Measurements from ENCODE around the gene EID3. TPM values are rescaled to one million over a fixed set of nuclear protein-coding genes. Genes with fewer than 3 reads are reported as not detected.
A peak's percentile ranks its signal among the peaks of the same experiment; 100 is the strongest.
"Not testable (repeated sequence)": the region's sequence is repeated elsewhere in the genome, so short reads cannot be mapped to it uniquely, and the experiment has no call there.

The EID3 gene
- 1 to 10 TPM; 3.9 to 4.6 TPM for total RNA-seq

DNA sequence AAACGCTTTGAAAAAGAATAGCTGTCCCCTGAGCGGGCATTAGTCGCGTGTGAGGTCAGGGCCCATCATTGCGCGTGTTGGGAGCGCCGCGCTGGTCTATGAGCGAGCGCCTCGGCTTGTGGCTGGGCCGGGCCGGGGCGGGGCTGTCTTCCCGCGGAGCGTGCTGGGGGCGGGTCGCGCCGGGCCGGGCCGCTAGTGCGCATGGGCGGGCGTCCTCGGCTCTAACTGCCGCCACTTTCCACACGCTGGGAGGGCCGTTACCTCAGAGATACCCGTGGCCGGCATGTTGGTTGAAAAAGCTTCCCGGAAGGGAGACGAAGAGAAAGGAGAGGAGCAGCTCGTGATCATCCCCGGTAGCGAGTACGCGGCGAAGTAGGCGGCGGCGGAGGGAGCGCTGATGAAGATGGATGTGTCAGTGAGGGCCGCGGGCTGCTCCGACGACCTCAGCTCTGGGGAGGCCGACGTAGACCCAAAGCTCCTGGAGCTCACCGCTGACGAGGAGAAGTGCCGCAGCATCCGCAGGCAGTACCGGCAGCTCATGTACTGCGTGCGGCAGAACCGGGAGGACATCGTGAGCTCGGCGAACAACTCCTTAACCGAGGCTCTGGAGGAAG, at the start of gene EID3:
EID3 (plus strand) TSS at position 202 of the 614 bp plus-strand sequence; CDS start at position 398, 196 bp downstream.
- DNase-seq (peak; percentile 95), ATAC-seq (peak; percentile 97)
- Mint-ChIP-seq H3K27me3 (no peaks in the 10 kb centered on the region), H3K9me3 (ENCODE audit: low read depth) (no peaks in the 10 kb centered on the region), H3K4me1 (peaks cover 57% of the 10 kb centered on the region), H3K36me3 (ENCODE audit: low read depth) (peaks cover 49% of the 10 kb centered on the region), H3K27ac (peak within 1 kb of the TSS; percentile 96), H3K4me3 (peak within 1 kb of the TSS; percentile 81)
- intact Hi-C loops (cut with DNase I, micrococcal nuclease) = loop anchor here (1.0 to 5.0 kb wide), 9 partner anchors 15 to 463 kb away; partner anchors contain the start of genes NFYB (in 2 of the 2), TXNRD1 (in 2 of the 2), HCFC2 (in 1 of the 2) and NT5DC3 (in 1 of the 2)
- ChIA-PET CTCF (interaction anchor here (0.6 to 3.9 kb wide), 8 partner anchors 8 to 686 kb away, joined by 3 to 30 read pairs (median 3); no protein-coding TSS in a partner anchor), POLR2A (interaction anchor here (0.6 to 2.2 kb wide), 4 partner anchors 14 to 24 kb away, joined by 4 to 14 read pairs (median 10); no protein-coding TSS in a partner anchor)

DNA sequence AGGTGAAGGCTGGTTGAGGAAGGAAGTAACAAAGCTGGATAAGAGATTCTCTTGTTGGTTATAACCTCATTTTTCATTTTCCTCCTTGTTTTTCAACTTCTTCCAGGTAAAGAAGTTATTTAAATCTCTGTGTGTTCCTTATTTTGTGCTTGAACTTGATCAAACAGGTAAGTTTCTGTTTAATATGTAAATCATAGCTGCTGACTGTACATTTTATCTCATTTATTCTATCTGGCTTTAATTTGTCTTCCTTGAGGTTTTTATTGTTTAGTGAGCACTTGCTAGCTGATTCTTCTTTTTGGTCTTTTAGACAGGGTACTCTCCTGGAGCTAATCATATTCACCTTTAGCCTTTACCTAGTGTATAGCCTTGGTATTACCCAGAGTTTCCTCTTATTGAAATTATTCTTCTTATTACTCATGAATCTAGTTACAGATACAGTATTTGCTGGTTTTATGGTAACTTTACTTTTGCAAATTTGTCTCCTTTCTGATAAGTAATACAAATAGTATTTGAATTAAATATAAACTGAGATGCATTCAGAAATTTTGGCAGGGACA, 45.5 kb upstream of the EID3 start:
- DNase-seq = no peak
- POLR2A ChIA-PET = no interaction called here
- no peak overlapping the region for H3K27ac Mint-ChIP-seq

GRCh38 chr12:104258476-104259067, 45.0 kb upstream of the EID3 start:
- Mint-ChIP-seq H3K9me3 (ENCODE audit: low read depth) (no peaks in the 10 kb centered on the region), H3K4me3 (no peak overlapping the region), H3K27ac (no peak overlapping the region), H3K27me3 (no peaks in the 10 kb centered on the region), H3K36me3 (ENCODE audit: low read depth) (no peaks in the 10 kb centered on the region), H3K4me1 (no peaks in the 10 kb centered on the region)
- CTCF ChIA-PET = interaction anchor here (1.2 kb wide), 1 partner anchor 18 kb away, joined by 3 read pairs; no protein-coding TSS in a partner anchor
- ATAC-seq = no peak
- POLR2A ChIA-PET = no interaction called here
- intact Hi-C loops (cut with DNase I, micrococcal nuclease) = no loop called here
- no peak for DNase-seq

More for the DNA sequence above, 45.5 kb upstream of the EID3 start:
- no peaks in the 10 kb centered on the region for H3K9me3 Mint-ChIP-seq (ENCODE audit: low read depth)
- no peaks in the 10 kb centered on the region for H3K4me1 Mint-ChIP-seq
- CTCF ChIA-PET = interaction anchor here (0.5 kb wide), 1 partner anchor 71 kb away, joined by 7 read pairs; no protein-coding TSS in a partner anchor
- H3K27me3 Mint-ChIP-seq = no peaks in the 10 kb centered on the region
- no peak for ATAC-seq
- no peak overlapping the region for H3K4me3 Mint-ChIP-seq
- no peaks in the 10 kb centered on the region for H3K36me3 Mint-ChIP-seq (ENCODE audit: low read depth)
- intact Hi-C loops (cut with DNase I, micrococcal nuclease) = no loop called here

GRCh38 chr12:104263026-104263425, 40.5 kb upstream of the EID3 start:
- intact Hi-C loops (cut with DNase I, micrococcal nuclease) = no loop called here
- no peaks in the 10 kb centered on the region for H3K27me3 Mint-ChIP-seq
- H3K36me3 Mint-ChIP-seq (ENCODE audit: low read depth) = no peaks in the 10 kb centered on the region
- DNase-seq (no peak), ATAC-seq (no peak)
- POLR2A ChIA-PET = no interaction called here
- H3K9me3 Mint-ChIP-seq (ENCODE audit: low read depth) = no peaks in the 10 kb centered on the region
- no peak overlapping the region for H3K4me3 Mint-ChIP-seq
- no peak overlapping the region for H3K27ac Mint-ChIP-seq
- CTCF ChIA-PET = no interaction called here
- no peaks in the 10 kb centered on the region for H3K4me1 Mint-ChIP-seq

DNA sequence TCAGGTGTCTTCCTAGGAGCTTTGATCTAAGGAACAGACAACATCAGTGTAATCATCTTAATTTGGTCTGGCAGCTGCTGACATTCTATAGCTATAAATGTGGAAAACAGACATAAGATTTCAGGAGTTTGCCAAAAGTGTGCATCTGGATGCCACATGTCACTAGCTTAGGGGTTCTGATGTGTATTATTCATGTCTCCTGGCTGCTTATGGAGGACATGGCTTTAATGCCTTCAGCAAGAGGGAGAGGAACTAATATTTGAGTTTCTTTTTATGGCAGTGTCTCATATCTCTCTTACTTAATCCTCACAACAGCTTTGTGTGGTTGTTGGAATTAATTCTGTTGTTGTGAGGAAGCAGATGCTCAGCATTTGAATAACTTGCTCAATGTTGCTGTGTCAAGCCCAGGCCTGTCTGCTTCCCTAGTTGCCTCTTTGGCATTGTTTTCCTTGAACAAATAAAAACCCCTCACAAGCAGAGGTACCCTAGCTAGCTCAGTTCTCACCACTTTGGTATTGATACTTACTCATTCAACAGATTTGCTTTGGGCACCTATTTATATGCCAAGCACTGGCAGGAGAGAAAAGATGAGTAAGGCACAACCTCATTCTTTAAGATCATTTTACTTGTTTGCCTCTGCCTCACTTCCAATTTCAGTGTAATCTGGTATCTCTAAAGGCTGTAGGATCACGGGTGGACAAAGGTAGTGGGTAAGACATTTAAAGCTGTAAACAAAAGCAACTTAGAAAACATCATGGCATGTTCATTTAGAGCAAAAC, 39.8 kb upstream of the EID3 start:
- Mint-ChIP-seq H3K4me1 (no peaks in the 10 kb centered on the region), H3K27me3 (no peaks in the 10 kb centered on the region), H3K9me3 (ENCODE audit: low read depth) (no peaks in the 10 kb centered on the region), H3K27ac (no peak overlapping the region), H3K4me3 (no peak overlapping the region), H3K36me3 (ENCODE audit: low read depth) (no peaks in the 10 kb centered on the region)
- ChIA-PET POLR2A (no interaction called here), CTCF (interaction anchor here (0.9 kb wide), 1 partner anchor 13 kb away, joined by 3 read pairs; no protein-coding TSS in a partner anchor)
- intact Hi-C loops (cut with DNase I, micrococcal nuclease) = no loop called here
- no peak for DNase-seq
- no peak for ATAC-seq

- CTCF ChIA-PET; H3K36me3 Mint-ChIP-seq (ENCODE audit: low read depth); H3K4me3 Mint-ChIP-seq; H3K27ac Mint-ChIP-seq; H3K4me1 Mint-ChIP-seq; DNase-seq; ATAC-seq; H3K9me3 Mint-ChIP-seq (ENCODE audit: low read depth); H3K27me3 Mint-ChIP-seq; intact Hi-C loops (cut with DNase I, micrococcal nuclease); POLR2A ChIA-PET: not testable (repeated sequence)
These were observed 38.1 kb upstream of the EID3 start for GRCh38 chr12:104265436-104265835.

GRCh38 chr12:104272938-104273337, 30.6 kb upstream of the EID3 start:
- ChIA-PET POLR2A (no interaction called here), CTCF (no interaction called here)
- Mint-ChIP-seq H3K9me3 (ENCODE audit: low read depth) (no peaks in the 10 kb centered on the region), H3K4me1 (peaks cover 6% of the 10 kb centered on the region), H3K4me3 (no peak overlapping the region), H3K27ac (no peak overlapping the region), H3K36me3 (ENCODE audit: low read depth) (no peaks in the 10 kb centered on the region), H3K27me3 (no peaks in the 10 kb centered on the region)
- ATAC-seq (no peak), DNase-seq (no peak)
- intact Hi-C loops (cut with DNase I, micrococcal nuclease) = no loop called here

GRCh38 chr12:104273503-104273902, 30.0 kb upstream of the EID3 start:
- POLR2A ChIA-PET = no interaction called here
- DNase-seq (no peak), ATAC-seq (no peak)
- Mint-ChIP-seq H3K4me3 (no peak overlapping the region), H3K36me3 (ENCODE audit: low read depth) (no peaks in the 10 kb centered on the region), H3K4me1 (peaks cover 6% of the 10 kb centered on the region), H3K9me3 (ENCODE audit: low read depth) (no peaks in the 10 kb centered on the region), H3K27me3 (no peaks in the 10 kb centered on the region), H3K27ac (no peak overlapping the region)
- intact Hi-C loops (cut with DNase I, micrococcal nuclease) = no loop called here
- CTCF ChIA-PET = no interaction called here

- Mint-ChIP-seq H3K36me3 (ENCODE audit: low read depth) (no peaks in the 10 kb centered on the region), H3K4me3 (no peak overlapping the region), H3K9me3 (ENCODE audit: low read depth) (no peaks in the 10 kb centered on the region), H3K4me1 (peaks cover 6% of the 10 kb centered on the region), H3K27me3 (no peaks in the 10 kb centered on the region), H3K27ac (no peak overlapping the region)
- ChIA-PET CTCF (interaction anchor here (0.6 to 1.2 kb wide), 2 partner anchors 58 to 274 kb away, joined by 3 to 4 read pairs; no protein-coding TSS in a partner anchor), POLR2A (no interaction called here)
- intact Hi-C loops (cut with DNase I, micrococcal nuclease) = no loop called here
- DNase-seq (no peak), ATAC-seq (no peak)
These were observed 28.7 kb upstream of the EID3 start for GRCh38 chr12:104274811-104275210.

GRCh38 chr12:104275689-104276088, 27.9 kb upstream of the EID3 start:
- POLR2A ChIA-PET = no interaction called here

More at GRCh38 chr12:104275689-104276088, 27.9 kb upstream of the EID3 start:
- no peaks in the 10 kb centered on the region for H3K36me3 Mint-ChIP-seq (ENCODE audit: low read depth)
- H3K27me3 Mint-ChIP-seq = no peaks in the 10 kb centered on the region
- H3K4me1 Mint-ChIP-seq = peaks cover 7% of the 10 kb centered on the region
- no peak overlapping the region for H3K4me3 Mint-ChIP-seq
- ATAC-seq (no peak), DNase-seq (no peak)
- H3K27ac Mint-ChIP-seq = no peak overlapping the region
- intact Hi-C loops (cut with DNase I, micrococcal nuclease) = no loop called here
- H3K9me3 Mint-ChIP-seq (ENCODE audit: low read depth) = no peaks in the 10 kb centered on the region
- CTCF ChIA-PET = interaction anchor here (1.0 to 1.2 kb wide), 2 partner anchors 17 to 58 kb away, joined by 3 to 4 read pairs; no protein-coding TSS in a partner anchor

Measured in activated CD4-positive, alpha-beta T cell treated with anti-CD3 and anti-CD28 coated beads for 36 hours (primary cell).